Type B pancreatic cell (in vitro differentiated cells): Measurements from ENCODE around the gene HNRNPDL. TPM values are rescaled to one million over a fixed set of nuclear protein-coding genes. Genes with fewer than 3 reads are reported as not detected.

Experiments
- DNase-seq: peaks from one replicate; pipeline ENCODE4 v3.0.0; 2021; ENCODE audit warnings: mixed read lengths; ENCODE audit not compliant: unreplicated experiment; ENCODE audit errors: extremely low spot score
- H3K27ac Mint-ChIP-seq: 2 replicates; pipeline ENCODE4 v1.8.0; 2021; ENCODE audit warnings: mild to moderate bottlenecking, mixed read lengths
- H3K27me3 Mint-ChIP-seq: 2 replicates; pipeline ENCODE4 v1.8.0; 2021; ENCODE audit warnings: mixed read lengths
- H3K36me3 Mint-ChIP-seq: 2 replicates; pipeline ENCODE4 v1.8.0; 2021; ENCODE audit warnings: mixed read lengths
- H3K4me1 Mint-ChIP-seq: one replicate; pipeline ENCODE4 v1.8.0; 2021; ENCODE audit warnings: mixed read lengths; ENCODE audit not compliant: unreplicated experiment
- H3K4me3 Mint-ChIP-seq: 2 replicates; pipeline ENCODE4 v1.8.0; 2021; ENCODE audit warnings: mild to moderate bottlenecking, mixed read lengths
- H3K9me3 Mint-ChIP-seq: 2 replicates; pipeline ENCODE4 v1.8.0; 2021; ENCODE audit warnings: mixed read lengths
- CTCF ChIP-seq: fragments of 200-600 bp; sonication (generic); conservative IDR thresholded peaks from 2 replicates; pipeline ENCODE4 v1.5.0; 2021; ENCODE audit warnings: antibody characterized with exemption, mild to moderate bottlenecking
- total RNA-seq: library from RNA; stranded (reverse); gene quantifications from 2 replicates; pipeline ENCODE4 v1.2.1, GENCODE V29; 2021; ENCODE audit warnings: low replicate concordance

The HNRNPDL gene
- total RNA-seq, 1 donor from 2014 or later, result 448 TPM

- Mint-ChIP-seq H3K36me3 (peaks cover 30% of the 10 kb centered on the region), H3K27ac (no peak overlapping the region), H3K4me3 (peak overlapping the region; percentile 51), H3K9me3 (peaks cover 6% of the 10 kb centered on the region), H3K27me3 (no peaks in the 10 kb centered on the region), H3K4me1 (peaks cover 34% of the 10 kb centered on the region)
- DNase-seq, result no peak
- TF ChIP-seq CTCF, result no peak
These were observed 3.5 kb upstream of the HNRNPDL start for GRCh38 chr4:82433791-82434190.

GRCh38 chr4:82432596-82432995 is 2.3 kb upstream of the HNRNPDL start:
- peaks cover 40% of the 10 kb centered on the region for H3K36me3 Mint-ChIP-seq
- peaks cover 31% of the 10 kb centered on the region for H3K4me1 Mint-ChIP-seq
- no peaks in the 10 kb centered on the region for H3K27me3 Mint-ChIP-seq
- H3K9me3 Mint-ChIP-seq, result peaks cover 6% of the 10 kb centered on the region
- TF ChIP-seq CTCF, result no peak
- H3K4me3 Mint-ChIP-seq, result peak overlapping the region; percentile 72
- no peak overlapping the region for H3K27ac Mint-ChIP-seq
- no peak for DNase-seq

- H3K36me3 Mint-ChIP-seq, result peaks cover 40% of the 10 kb centered on the region
- H3K27me3 Mint-ChIP-seq, result no peaks in the 10 kb centered on the region
- peaks cover 1% of the 10 kb centered on the region for H3K9me3 Mint-ChIP-seq
These were observed 1.6 kb upstream of the HNRNPDL start for GRCh38 chr4:82431831-82432230.

GRCh38 chr4:82430964-82431745 is 893 bp upstream of the HNRNPDL start:
- Mint-ChIP-seq H3K36me3 (peaks cover 45% of the 10 kb centered on the region), H3K9me3 (no peaks in the 10 kb centered on the region), H3K27me3 (no peaks in the 10 kb centered on the region), H3K27ac (peak overlapping the region; percentile 95), H3K4me1 (peaks cover 38% of the 10 kb centered on the region), H3K4me3 (peak overlapping the region; percentile 99)
- no peak for TF ChIP-seq CTCF
- no peak for DNase-seq

More at GRCh38 chr4:82431831-82432230, 1.6 kb upstream of the HNRNPDL start:
- H3K4me1 Mint-ChIP-seq, result peaks cover 31% of the 10 kb centered on the region
- DNase-seq, result no peak
- no peak for TF ChIP-seq CTCF
- no peak overlapping the region for H3K27ac Mint-ChIP-seq
- H3K4me3 Mint-ChIP-seq, result peak overlapping the region; percentile 99

- Mint-ChIP-seq H3K9me3 (no peaks in the 10 kb centered on the region), H3K27me3 (no peaks in the 10 kb centered on the region), H3K4me1 (peaks cover 40% of the 10 kb centered on the region), H3K27ac (peak overlapping the region; percentile 99), H3K36me3 (peaks cover 51% of the 10 kb centered on the region), H3K4me3 (peak overlapping the region; percentile 99)
- DNase-seq, result no peak
- peak; percentile 2 for TF ChIP-seq CTCF
These were observed 502 bp downstream of the HNRNPDL start for GRCh38 chr4:82429728-82430192.
